CD4-positive, alpha-beta T cell (primary cell): Measurements from ENCODE around the gene ADAMTS7. TPM values are rescaled to one million over a fixed set of nuclear protein-coding genes. Genes with fewer than 3 reads are reported as not detected.
"Not testable (repeated sequence)": the region's sequence is repeated elsewhere in the genome, so short reads cannot be mapped to it uniquely, and the experiment has no call there.

Experiments used
- ATAC-seq: fragments of 200-7000 bp; cut with Tn5 transposase; one replicate; pipeline ENCODE4 v1.10.0; 2022; ENCODE audit warnings: mild to moderate bottlenecking; ENCODE audit not compliant: poor library complexity
- CTCF ChIA-PET: fragments of 350-600 bp; sonication (Branson Sonifier 250); formaldehyde crosslinking; loops from one replicate; lab custom pipeline; 2021; ENCODE audit warnings: antibody characterized with exemption, inconsistent platforms; lab: Charles Lee
- POLR2A ChIA-PET: fragments of 350-600 bp; sonication (Branson Sonifier 250); formaldehyde crosslinking; loops from one replicate; lab custom pipeline; 2021; ENCODE audit warnings: antibody characterized with exemption, inconsistent platforms; lab: Charles Lee
- DNase-seq, 14 experiments: peaks; one replicate each; pipeline ENCODE4 v3.0.0-alpha.2; 2013 to 2020; ENCODE audit warnings: mixed read lengths in 2 of 14
- H3K27ac ChIP-seq, 2 donors: one replicate each; pipeline versions ENCODE4 v1.5.1 to v1.7.0; 2013; ENCODE audit warnings: low read length in 2 of 2, low read depth in 1 of 2, mild to moderate bottlenecking in 1 of 2
- H3K27me3 ChIP-seq, 2 experiments: 1 replicate in 1 of 2; 2 replicates in 1 of 2; pipeline versions ENCODE4 v1.6.1 to v1.7.0; 2013; ENCODE audit warnings: low read length in 2 of 2, control low read depth in 1 of 2, mild to moderate bottlenecking in 1 of 2, moderate library complexity in 1 of 2; ENCODE audit not compliant: insufficient read depth in 2 of 2, control insufficient read depth in 1 of 2
- H3K36me3 ChIP-seq: one replicate; pipeline ENCODE4 v1.6.1; 2013; ENCODE audit warnings: low read length, control low read depth; ENCODE audit not compliant: insufficient read depth
- H3K4me1 ChIP-seq: one replicate; pipeline ENCODE4 v1.6.1; 2013; ENCODE audit warnings: low read length, control low read depth; ENCODE audit not compliant: insufficient read depth
- H3K4me3 ChIP-seq: one replicate; pipeline ENCODE4 v1.5.1; 2013; ENCODE audit warnings: mild to moderate bottlenecking, low read length, moderate library complexity
- H3K9me3 ChIP-seq, 2 experiments: 1 replicate in 1 of 2; 2 replicates in 1 of 2; pipeline versions ENCODE4 v1.6.1 to v1.7.0; 2013; ENCODE audit warnings: low read length in 2 of 2, mild to moderate bottlenecking in 2 of 2, control low read depth in 1 of 2, moderate library complexity in 1 of 2; ENCODE audit not compliant: control insufficient read depth in 1 of 2, insufficient read depth in 1 of 2
- H3K27ac Mint-ChIP-seq: one replicate; pipeline ENCODE4 v1.8.0; 2020; ENCODE audit warnings: mixed read lengths
- H3K27me3 Mint-ChIP-seq: one replicate; pipeline ENCODE4 v1.8.0; 2021; ENCODE audit warnings: mixed read lengths
- H3K36me3 Mint-ChIP-seq: one replicate; pipeline ENCODE4 v1.8.0; 2021; ENCODE audit warnings: low read depth, mixed read lengths
- H3K4me1 Mint-ChIP-seq: one replicate; pipeline ENCODE4 v1.8.0; 2021; ENCODE audit warnings: low read depth, mixed read lengths
- H3K4me3 Mint-ChIP-seq: one replicate; pipeline ENCODE4 v1.8.0; 2020; ENCODE audit warnings: mild to moderate bottlenecking, mixed read lengths
- H3K9me3 Mint-ChIP-seq: one replicate; pipeline ENCODE4 v1.8.0; 2020; ENCODE audit warnings: mixed read lengths
- intact Hi-C, 2 experiments: fragments of 100-400 bp; cut with DNase I in 1 of 2; cut with micrococcal nuclease in 1 of 2; formaldehyde crosslinking; loops; one replicate each; pipeline versions ENCODE4 v1.15.1 to v1.9.0; 2023 to 2025; cut with DNase I, micrococcal nuclease
- total RNA-seq, 174 experiments: library from RNA in 2 of 174; stranded (reverse) in 2 of 174; gene quantifications; one replicate each; pipeline ENCODE4 v1.2.3 and lab custom pipeline; 2021 to 2026
- TF ChIP-seq, protein P1 (sequence below): fragments of 200-600 bp; IDR thresholded peaks from one replicate; pipeline ENCODE4 v1.8.0; 2022; ENCODE audit warnings: antibody characterized with exemption, mild to moderate bottlenecking

The ADAMTS7 gene
- total RNA-seq, 2 experiments from 2014 or later, result 0.11 to 0.30 TPM

DNA sequence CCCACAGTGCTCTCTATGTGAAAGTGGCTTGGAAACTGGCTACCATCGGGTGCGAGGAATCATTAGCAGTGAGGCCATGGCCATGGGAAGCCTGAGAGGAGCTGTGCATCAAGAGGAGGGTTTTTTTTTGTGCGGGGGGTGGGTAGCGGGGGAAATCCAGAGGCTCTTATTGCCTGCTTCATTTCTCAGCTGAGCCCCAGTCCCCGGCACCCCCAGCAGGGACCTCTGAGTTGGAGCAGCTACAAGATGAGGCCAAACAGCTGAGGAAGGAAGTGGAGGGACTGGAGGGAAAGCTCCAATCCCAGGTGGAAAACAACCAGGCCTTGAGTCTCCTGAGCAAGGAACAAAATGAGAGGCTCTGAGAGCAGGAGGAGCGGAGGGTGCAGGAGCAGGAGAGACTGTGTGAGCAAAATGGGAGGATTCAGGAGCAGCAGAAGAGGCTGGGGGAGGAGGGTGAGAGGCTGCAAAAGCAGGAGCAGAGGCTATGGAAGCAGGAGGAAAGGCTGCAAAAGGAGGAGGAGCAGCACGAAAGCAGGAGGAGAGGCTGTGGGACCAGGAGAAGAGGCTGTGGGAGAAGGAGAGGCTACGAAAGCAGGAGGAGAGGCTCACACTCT, 76.7 kb downstream of the ADAMTS7 start:
- CTCF ChIA-PET, result no interaction called here
- Histone ChIP-seq H3K4me1 (peaks cover 2% of the 10 kb centered on the region), H3K4me3 (no peak overlapping the region), H3K27ac (no peak overlapping the region), H3K9me3 (no peaks in the 10 kb centered on the region), H3K27me3 (no peaks in the 10 kb centered on the region), H3K36me3 (no peaks in the 10 kb centered on the region)
- Mint-ChIP-seq H3K36me3 (no peaks in the 10 kb centered on the region), H3K4me1 (no peaks in the 10 kb centered on the region), H3K9me3 (no peaks in the 10 kb centered on the region), H3K27ac (no peak overlapping the region), H3K27me3 (peaks cover 10% of the 10 kb centered on the region), H3K4me3 (no peak overlapping the region)
- DNase-seq (no peak), ATAC-seq (no peak)
- intact Hi-C loops, result no loop called here
- POLR2A ChIA-PET, result no interaction called here
- TF ChIP-seq, protein P1, sequence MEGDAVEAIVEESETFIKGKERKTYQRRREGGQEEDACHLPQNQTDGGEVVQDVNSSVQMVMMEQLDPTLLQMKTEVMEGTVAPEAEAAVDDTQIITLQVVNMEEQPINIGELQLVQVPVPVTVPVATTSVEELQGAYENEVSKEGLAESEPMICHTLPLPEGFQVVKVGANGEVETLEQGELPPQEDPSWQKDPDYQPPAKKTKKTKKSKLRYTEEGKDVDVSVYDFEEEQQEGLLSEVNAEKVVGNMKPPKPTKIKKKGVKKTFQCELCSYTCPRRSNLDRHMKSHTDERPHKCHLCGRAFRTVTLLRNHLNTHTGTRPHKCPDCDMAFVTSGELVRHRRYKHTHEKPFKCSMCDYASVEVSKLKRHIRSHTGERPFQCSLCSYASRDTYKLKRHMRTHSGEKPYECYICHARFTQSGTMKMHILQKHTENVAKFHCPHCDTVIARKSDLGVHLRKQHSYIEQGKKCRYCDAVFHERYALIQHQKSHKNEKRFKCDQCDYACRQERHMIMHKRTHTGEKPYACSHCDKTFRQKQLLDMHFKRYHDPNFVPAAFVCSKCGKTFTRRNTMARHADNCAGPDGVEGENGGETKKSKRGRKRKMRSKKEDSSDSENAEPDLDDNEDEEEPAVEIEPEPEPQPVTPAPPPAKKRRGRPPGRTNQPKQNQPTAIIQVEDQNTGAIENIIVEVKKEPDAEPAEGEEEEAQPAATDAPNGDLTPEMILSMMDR, result no peak

DNA sequence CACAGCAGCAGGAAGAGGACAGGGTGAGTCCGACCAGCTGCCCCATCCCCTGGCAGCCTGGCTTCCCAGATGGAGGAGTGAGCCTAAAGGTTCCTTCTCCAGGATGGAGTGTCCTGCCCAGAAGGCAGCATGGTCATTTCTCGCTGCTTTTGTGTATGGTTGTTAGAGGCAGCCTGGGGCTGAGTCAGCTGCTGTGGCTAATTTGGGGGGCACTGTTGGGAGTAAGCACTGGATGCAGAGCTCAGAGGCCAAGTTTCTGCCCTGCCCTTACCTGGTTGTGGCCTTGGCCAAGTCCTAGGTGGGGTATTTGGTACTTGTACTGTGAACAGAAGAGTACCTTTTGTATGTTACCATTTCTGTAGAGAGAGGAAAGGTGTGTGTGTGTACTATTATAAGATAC, 78.6 kb downstream of the ADAMTS7 start:
- H3K4me3 Mint-ChIP-seq, result no peak overlapping the region
- H3K4me3 ChIP-seq, result no peak overlapping the region
- H3K27me3 ChIP-seq, result no peaks in the 10 kb centered on the region
- no peak overlapping the region for H3K27ac ChIP-seq
- peaks cover 6% of the 10 kb centered on the region for H3K27me3 Mint-ChIP-seq
- H3K36me3 ChIP-seq, result no peaks in the 10 kb centered on the region
- ATAC-seq (no peak), DNase-seq (no peak)
- H3K4me1 Mint-ChIP-seq, result no peaks in the 10 kb centered on the region
- H3K36me3 Mint-ChIP-seq, result no peaks in the 10 kb centered on the region
- H3K9me3 ChIP-seq, result no peaks in the 10 kb centered on the region
- H3K9me3 Mint-ChIP-seq, result no peaks in the 10 kb centered on the region
- POLR2A ChIA-PET, result no interaction called here
- TF ChIP-seq, protein P1, result no peak
- CTCF ChIA-PET, result no interaction called here
- no peak overlapping the region for H3K27ac Mint-ChIP-seq
- intact Hi-C loops, result no loop called here
- H3K4me1 ChIP-seq, result no peaks in the 10 kb centered on the region

DNA sequence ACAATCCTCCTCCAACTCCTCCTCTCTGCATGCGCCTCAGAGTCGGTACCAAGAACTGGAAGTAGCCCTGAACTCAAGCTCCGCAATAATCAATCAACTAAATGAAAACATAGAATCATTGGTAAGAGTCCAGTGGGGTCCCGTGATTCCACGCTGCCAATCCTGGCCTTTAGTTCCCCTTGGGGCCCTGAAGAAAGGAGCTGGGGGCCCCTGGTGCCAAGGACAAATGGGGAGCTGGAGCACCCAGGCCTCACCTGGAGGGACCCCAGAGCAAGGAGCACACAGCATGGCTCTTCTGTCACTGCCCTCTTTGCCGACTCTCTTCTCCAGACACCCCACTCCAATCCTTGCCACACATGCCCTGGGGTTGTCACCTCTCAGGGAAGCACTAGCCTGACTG, 80.3 kb downstream of the ADAMTS7 start:
- H3K27me3 Mint-ChIP-seq, result peaks cover 6% of the 10 kb centered on the region
- ChIA-PET CTCF (no interaction called here), POLR2A (no interaction called here)
- ATAC-seq (no peak), DNase-seq (no peak)
- TF ChIP-seq, protein P1, result no peak
- H3K9me3 ChIP-seq, result no peaks in the 10 kb centered on the region
- H3K9me3 Mint-ChIP-seq, result no peaks in the 10 kb centered on the region
- H3K36me3 ChIP-seq, result no peaks in the 10 kb centered on the region
- no peak overlapping the region for H3K27ac Mint-ChIP-seq
- no peaks in the 10 kb centered on the region for H3K27me3 ChIP-seq
- H3K4me3 ChIP-seq, result no peak overlapping the region
- no peak overlapping the region for H3K27ac ChIP-seq
- intact Hi-C loops, result no loop called here
- no peaks in the 10 kb centered on the region for H3K36me3 Mint-ChIP-seq
- no peaks in the 10 kb centered on the region for H3K4me1 Mint-ChIP-seq
- no peak overlapping the region for H3K4me3 Mint-ChIP-seq
- no peaks in the 10 kb centered on the region for H3K4me1 ChIP-seq

DNA sequence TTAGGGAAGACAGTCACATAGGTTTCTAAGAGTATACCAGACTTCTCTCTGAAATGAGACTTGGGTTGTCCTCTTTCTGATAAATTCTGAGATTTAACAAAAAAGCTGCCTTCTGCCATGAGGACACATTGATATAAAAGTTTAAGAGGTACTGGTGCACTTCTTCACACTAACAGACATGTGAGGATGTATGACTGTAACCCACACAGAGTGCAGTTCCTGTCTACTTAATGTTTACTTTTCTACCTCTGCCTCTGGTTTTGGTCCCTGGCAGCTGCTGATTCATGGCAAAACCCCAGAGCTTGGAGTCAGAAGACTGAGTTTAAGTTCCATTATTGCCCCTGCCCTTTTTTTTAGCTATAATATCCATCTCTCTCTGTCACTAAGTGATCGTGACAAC, 82.8 kb downstream of the ADAMTS7 start:
- DNase-seq, H3K4me3 Mint-ChIP-seq, H3K36me3 ChIP-seq, POLR2A ChIA-PET, H3K9me3 ChIP-seq, H3K36me3 Mint-ChIP-seq, H3K27me3 Mint-ChIP-seq, intact Hi-C loops, H3K9me3 Mint-ChIP-seq, H3K4me1 Mint-ChIP-seq, H3K27ac ChIP-seq, H3K27me3 ChIP-seq, H3K4me3 ChIP-seq, H3K27ac Mint-ChIP-seq, H3K4me1 ChIP-seq, ATAC-seq, CTCF ChIA-PET: not testable (repeated sequence)
